Thymus (tissue), 11 donors: ENCODE results near the gene LRRC37B. TPM values are rescaled to one million over a fixed set of nuclear protein-coding genes. Genes with fewer than 3 reads are reported as not detected.
"Not testable (repeated sequence)": the region's sequence is repeated elsewhere in the genome, so short reads cannot be mapped to it uniquely, and the experiment has no call there.

Experiments
- DNase-seq, 9 donors: peaks; one replicate each; pipeline ENCODE4 v3.0.0-alpha.2; 2013; ENCODE audit warnings: low spot score in 9 of 9, low read depth in 6 of 9, missing footprints in 1 of 9
- H3K27ac ChIP-seq, 2 donors: one replicate each; pipeline ENCODE4 v1.5.1; 2013; ENCODE audit warnings: control low read depth in 1 of 2, low read depth in 1 of 2, low read length in 1 of 2, mild to moderate bottlenecking in 1 of 2, moderate library complexity in 1 of 2
- H3K27me3 ChIP-seq, 2 donors: one replicate each; pipeline ENCODE4 v1.5.1; 2013; ENCODE audit warnings: low read length in 1 of 2; ENCODE audit not compliant: control insufficient read depth in 2 of 2, insufficient read depth in 1 of 2
- H3K36me3 ChIP-seq, 2 donors: one replicate each; pipeline ENCODE4 v1.5.1; 2013; ENCODE audit warnings: low read length in 1 of 2, mild to moderate bottlenecking in 1 of 2, moderate library complexity in 1 of 2; ENCODE audit not compliant: control insufficient read depth in 2 of 2, insufficient read depth in 2 of 2
- H3K4me1 ChIP-seq, 2 donors: one replicate each; pipeline ENCODE4 v1.5.1; 2013; ENCODE audit warnings: low read length in 2 of 2; ENCODE audit not compliant: control insufficient read depth in 2 of 2, insufficient read depth in 2 of 2
- H3K4me3 ChIP-seq, 2 donors: one replicate each; pipeline ENCODE4 v1.5.1; 2013; ENCODE audit warnings: low read length in 2 of 2, control low read depth in 1 of 2, mild to moderate bottlenecking in 1 of 2
- H3K9me3 ChIP-seq, 2 donors: one replicate each; pipeline ENCODE4 v1.5.1; 2013; ENCODE audit warnings: low read length in 1 of 2, mild to moderate bottlenecking in 1 of 2; ENCODE audit not compliant: control insufficient read depth in 2 of 2, insufficient read depth in 1 of 2
- WGBS: extraction: QIAGEN DNeasy Blood & Tissue Kit; methylation state at CpG from one replicate; pipeline ENCODE4 v1.1.7; 2013; 5-methylcytosine and 5-hydroxymethylcytosine counted together
- polyA plus RNA-seq: library from polyadenylated mRNA; stranded (reverse); fragments of 200-250 nt; gene quantifications from one replicate; pipeline ENCODE4 v1.2.3, GENCODE V29; 2013
- total RNA-seq: library from RNA; stranded (reverse); fragments of 120-200 nt; gene quantifications from one replicate; pipeline ENCODE4 v1.2.4, GENCODE V29; 2013
- donor health status: healthy.

Gene LRRC37B
- total and polyA plus RNA-seq, 2 donors, result 16.3 to 31.4 TPM

DNA sequence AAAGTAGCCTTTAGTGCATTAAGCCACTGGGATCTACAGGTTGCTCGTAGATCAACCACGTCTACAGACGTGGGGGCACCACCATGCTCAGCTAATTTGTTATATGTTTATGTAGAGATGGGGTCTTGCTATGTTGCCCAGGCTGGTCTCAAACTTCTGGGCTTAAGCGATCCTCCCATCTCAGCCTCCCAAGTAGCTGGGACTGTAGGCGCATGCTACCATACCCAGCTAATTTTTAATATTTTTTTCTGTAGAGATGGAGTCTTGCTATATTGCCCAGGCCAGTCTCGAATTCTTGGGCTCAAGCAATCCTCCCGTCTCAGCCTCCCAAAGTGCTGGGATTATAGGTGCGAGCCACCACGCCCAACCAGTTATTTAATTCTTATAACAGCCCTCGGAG, 49.3 kb downstream of the LRRC37B start:
- not testable (repeated sequence) for H3K36me3 ChIP-seq, H3K4me3 ChIP-seq, DNase-seq, H3K27ac ChIP-seq, H3K27me3 ChIP-seq, H3K4me1 ChIP-seq, H3K9me3 ChIP-seq
- 97% methylated on average over 7 of the region's 10 CpGs for WGBS

DNA sequence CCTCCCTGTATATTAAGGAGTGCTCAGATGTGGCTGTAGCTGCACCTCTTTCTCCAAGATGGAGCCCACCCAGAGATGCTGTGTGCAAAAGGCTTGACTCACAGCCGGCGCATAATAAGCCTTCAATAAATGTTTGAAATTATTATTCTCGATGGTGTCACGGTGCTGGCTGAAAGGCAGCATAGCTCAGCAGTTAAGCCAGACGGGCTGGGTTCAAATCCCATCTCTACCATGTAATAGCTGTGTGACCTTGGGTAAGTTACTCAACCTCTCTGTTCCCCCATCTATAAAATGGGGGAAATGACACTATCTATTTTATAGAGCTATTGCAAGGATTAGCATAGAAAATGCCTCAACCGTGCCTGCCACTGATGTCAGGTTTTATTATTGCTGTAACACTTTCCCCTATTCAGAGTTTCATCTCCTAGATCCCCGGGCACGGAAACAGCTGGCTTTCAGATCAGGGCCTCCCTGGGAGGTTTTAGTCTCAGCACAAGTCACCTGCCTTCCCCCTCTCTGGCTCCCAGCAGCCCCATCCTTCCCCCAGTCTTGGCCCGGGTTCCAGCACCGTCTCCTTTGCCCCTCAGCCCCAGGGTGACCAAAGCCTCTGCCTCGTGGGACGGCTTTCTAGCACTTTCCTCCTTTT, 50.4 kb downstream of the LRRC37B start:
- not testable (repeated sequence) for H3K9me3 ChIP-seq, H3K36me3 ChIP-seq, H3K27me3 ChIP-seq, H3K4me1 ChIP-seq, DNase-seq, H3K4me3 ChIP-seq, H3K27ac ChIP-seq
- 95% methylated on average over 11 of the region's 12 CpGs for WGBS

DNA sequence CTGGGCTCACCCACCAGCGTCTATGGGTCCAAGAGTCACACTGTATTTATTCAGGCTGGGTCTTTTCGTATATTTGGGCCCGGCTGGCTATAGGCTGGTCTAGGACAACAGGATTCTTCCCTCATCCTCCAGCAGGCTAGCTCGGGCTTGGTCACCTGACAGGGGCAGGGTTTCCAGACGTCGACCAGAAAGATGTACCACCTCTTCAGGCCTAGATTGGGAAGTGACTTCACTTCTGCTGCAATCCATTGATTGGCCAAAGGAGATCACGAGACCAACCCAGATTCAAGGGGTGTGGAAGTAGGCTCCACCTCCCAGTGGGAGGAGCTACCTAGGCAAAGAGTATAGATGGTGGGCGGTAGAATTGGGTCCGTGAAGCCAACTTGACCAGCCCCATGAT, 53.5 kb downstream of the LRRC37B start:
- not testable (repeated sequence) for H3K36me3 ChIP-seq, H3K4me1 ChIP-seq, H3K4me3 ChIP-seq, H3K27me3 ChIP-seq, H3K27ac ChIP-seq, DNase-seq, H3K9me3 ChIP-seq
- WGBS, result 55% methylated on average over 4 of the region's 9 CpGs

DNA sequence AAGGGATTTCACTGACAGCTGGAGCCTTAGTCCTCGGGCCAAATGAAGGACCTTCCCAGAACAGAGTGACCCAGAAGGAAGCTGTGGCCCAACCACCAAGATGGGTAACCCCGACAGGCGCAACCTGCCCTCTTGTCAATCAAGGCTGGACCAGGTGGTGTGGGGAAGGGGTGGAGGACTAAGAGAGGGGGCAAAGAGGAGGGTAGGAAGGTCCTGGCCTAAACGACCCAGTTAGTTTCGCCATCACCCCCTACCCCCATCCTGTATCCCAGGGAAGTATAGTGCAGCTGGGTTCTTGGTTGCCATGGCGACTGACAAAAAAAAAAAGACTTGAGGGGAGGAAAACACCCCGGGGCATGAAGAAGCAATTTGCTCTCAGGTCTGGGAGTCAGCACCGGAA, 54.7 kb downstream of the LRRC37B start:
- DNase-seq, result peak in 1 of 9 donors; percentile 46
- H3K9me3 ChIP-seq, H3K27ac ChIP-seq, H3K36me3 ChIP-seq, H3K4me1 ChIP-seq, H3K27me3 ChIP-seq, H3K4me3 ChIP-seq: not testable (repeated sequence)
- WGBS, result 64% methylated on average over 8 of the region's 8 CpGs

DNA sequence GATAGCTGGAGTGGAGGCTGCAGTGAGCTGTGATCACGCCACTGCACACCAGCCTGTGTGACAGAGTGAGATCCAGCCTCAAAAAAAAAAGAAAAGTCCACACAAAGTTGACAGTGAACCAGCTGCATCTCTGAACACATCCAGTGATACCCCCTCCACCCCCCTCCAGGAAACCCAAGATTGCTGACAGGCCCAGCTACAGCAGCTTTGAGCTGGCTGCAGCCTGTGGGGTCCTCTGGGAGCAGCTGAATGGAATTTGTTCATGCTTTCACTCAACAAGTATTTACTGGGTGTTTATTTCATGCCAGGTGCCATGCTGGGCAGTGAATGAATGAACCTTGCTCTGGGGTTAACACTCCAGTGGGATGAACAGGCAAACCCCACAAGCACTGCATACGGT, 56.9 kb downstream of the LRRC37B start:
- not testable (repeated sequence) for DNase-seq, H3K9me3 ChIP-seq, H3K36me3 ChIP-seq, H3K27ac ChIP-seq, H3K4me3 ChIP-seq, H3K27me3 ChIP-seq, H3K4me1 ChIP-seq
- 96% methylated on average over 2 of the region's 2 CpGs for WGBS

DNA sequence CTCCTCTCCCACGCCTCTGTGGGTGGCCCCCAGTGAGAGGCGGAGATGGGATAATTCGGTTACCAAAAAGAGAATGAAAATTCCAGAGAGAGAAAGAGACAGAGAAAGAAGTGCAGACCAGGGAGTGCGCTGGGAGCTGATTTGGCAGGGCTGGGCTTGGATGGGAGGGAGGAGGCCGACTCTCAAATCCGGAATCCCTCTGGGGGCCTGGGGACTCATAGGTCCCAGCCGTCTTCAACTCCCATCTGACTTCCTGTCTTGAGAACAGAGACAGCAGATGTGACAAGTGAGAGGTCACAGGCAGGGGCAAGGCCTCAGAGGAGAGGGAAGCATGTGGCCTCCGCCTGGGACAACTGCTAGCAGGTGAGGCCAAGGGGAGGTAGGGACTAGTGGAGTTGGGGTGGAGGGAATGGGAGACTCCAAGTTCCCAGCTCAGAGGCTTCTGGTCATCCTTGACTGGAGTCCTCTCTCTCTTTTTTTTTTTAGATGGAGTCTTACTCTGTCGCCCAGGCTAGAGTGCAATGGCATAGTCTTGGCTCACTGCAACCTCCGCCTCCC, 59.0 kb downstream of the LRRC37B start:
- not testable (repeated sequence) for H3K36me3 ChIP-seq, H3K27me3 ChIP-seq, H3K4me1 ChIP-seq, H3K4me3 ChIP-seq, DNase-seq, H3K9me3 ChIP-seq, H3K27ac ChIP-seq
- 83% methylated on average over 9 of the region's 10 CpGs for WGBS

DNA sequence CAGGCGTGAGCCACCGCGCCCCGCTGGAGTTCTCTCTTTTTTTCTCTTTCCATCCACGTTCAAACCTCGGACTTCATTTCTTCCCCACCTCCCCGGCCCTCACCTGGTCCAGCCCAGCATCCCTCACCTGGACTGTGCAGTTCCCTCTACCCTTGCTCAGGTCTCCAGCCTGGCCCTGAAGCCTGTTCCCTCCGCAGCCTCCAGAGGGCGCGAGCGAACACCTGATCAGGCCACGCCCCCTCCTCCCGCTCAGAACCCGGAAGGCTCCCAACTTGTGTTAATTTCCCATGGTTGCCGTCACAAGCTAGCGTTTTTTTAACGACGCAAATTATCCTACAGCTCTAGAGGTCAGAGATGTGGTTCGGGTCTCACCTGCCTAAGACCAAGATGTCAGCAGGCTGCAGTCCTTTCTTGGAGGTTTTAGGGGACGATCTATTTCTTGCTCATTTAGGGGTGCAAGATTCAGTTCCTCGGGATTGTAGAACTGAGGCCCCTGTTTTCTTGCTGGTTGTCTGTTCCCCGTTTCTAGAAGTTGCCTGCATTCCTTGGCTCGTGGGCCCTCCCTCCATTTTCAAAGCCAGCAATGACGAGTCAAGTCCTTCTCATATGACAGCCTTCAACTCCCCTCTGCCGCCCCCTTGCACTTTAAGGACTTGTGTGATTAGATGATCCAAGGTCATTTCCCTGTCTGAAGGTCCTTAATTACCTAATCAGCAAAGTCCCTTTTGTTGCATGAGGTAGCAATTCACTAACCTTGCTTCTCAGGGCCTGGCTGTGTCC, 59.9 kb downstream of the LRRC37B start:
- DNase-seq, result peak in 1 of 9 donors; percentile 31
- not testable (repeated sequence) for H3K9me3 ChIP-seq, H3K4me1 ChIP-seq, H3K36me3 ChIP-seq, H3K4me3 ChIP-seq, H3K27me3 ChIP-seq
- H3K27ac ChIP-seq, result peak overlapping the region in 1 of 2 donors; percentile 11
- WGBS, result 44% methylated on average over 25 of the region's 25 CpGs

DNA sequence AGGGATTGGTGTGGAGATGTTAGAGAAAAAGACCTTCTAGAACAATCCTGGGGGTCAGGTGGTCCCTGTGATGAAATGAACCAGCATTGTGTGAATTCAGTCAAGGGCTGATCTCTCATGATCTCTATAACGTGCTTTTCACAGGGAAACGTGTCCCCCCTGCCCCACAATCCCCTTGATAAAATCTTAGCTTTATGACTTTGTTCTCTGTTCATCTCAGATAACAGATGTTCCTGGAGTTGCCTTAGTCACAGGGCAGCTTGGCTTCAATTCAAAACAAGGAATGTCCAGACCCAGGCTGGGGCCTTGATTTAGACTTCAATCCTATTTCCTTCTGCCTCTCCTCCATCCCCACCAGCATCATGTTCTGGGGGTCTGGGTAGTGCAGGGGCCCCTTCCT, 61.9 kb downstream of the LRRC37B start:
- H3K27ac ChIP-seq, H3K9me3 ChIP-seq, H3K36me3 ChIP-seq, H3K27me3 ChIP-seq, H3K4me3 ChIP-seq, H3K4me1 ChIP-seq, DNase-seq: not testable (repeated sequence)
- WGBS, result 19% methylated on average over 2 of the region's 2 CpGs

DNA sequence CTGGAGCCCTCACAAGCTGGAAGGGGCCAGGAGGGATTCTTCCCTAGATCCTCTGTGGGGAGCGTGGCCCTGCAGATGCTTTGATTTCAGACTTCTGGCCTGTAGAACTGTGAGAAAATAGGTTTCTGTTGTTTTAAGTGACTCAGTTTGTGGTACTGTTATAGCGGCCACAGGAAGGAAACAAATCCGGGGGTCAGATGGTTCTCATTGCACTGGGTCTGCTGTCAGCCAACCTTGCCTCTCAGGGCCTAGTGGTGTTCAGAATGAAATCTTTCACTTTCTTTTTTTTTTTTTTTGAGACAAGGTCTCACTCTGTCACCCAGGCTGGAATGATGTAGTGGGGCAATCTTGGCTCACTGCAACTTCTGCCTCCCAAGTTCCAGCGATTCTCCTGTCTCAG, 64.8 kb downstream of the LRRC37B start:
- H3K36me3 ChIP-seq, H3K27me3 ChIP-seq, H3K27ac ChIP-seq, H3K4me3 ChIP-seq, DNase-seq, H3K9me3 ChIP-seq, H3K4me1 ChIP-seq: not testable (repeated sequence)
- WGBS, result 26% methylated on average over 3 of the region's 4 CpGs
